Measurements from ENCODE around the gene PTPRM. TPM values are rescaled to one million over a fixed set of nuclear protein-coding genes. Genes with fewer than 3 reads are reported as not detected.

PTPRM gene
- total and polyA plus RNA-seq, 2 of the 4 experiments (the other 2 are of a cell fraction), result 28.3 to 51.2 TPM

GRCh38 chr18:7926526-7926925 lies 359.4 kb downstream of the PTPRM start:
- no peak overlapping the region for H2BK120ac ChIP-seq (ENCODE audit: low read depth, low read length)
- no peak for DNase-seq
- TF ChIP-seq NFE2L2 (IDR thresholded peaks at IDR 0.05; ENCODE audit: low read depth, low read length) (no peak), CTCF (conservative IDR thresholded peaks at IDR 0.05; ENCODE audit: low read depth, low read length) (0 out of 2 replicates have a peak, but pooled peaks have one; percentile 2), USF2 (IDR thresholded peaks at IDR 0.05; ENCODE audit: low read depth, low read length) (no peak), RFX5 (IDR thresholded peaks at IDR 0.05; ENCODE audit: low read depth, low read length) (no peak), POLR2A (IDR thresholded peaks at IDR 0.05; ENCODE audit: low read depth, low read length) (no peak), CEBPB (IDR thresholded peaks at IDR 0.05; ENCODE audit: low read depth, low read length) (no peak), MAFK (IDR thresholded peaks at IDR 0.05; ENCODE audit: low read depth, low read length) (no peak), FOS (IDR thresholded peaks at IDR 0.05; ENCODE audit: low read depth, low read length) (no peak), BHLHE40 (IDR thresholded peaks at IDR 0.05; ENCODE audit: low read depth, low read length) (no peak)
- no peak overlapping the region; the same call in 1 of the 2 replicates for H2AK5ac ChIP-seq (ENCODE audit: low read depth, low read length)
- H3K4me3 ChIP-seq (ENCODE audit: insufficient read depth, low read depth, low read length), result no peak overlapping the region
- no TSS peak for BruUV-seq (replicated peaks)
- H4K91ac ChIP-seq (ENCODE audit: insufficient read depth, low read depth, low read length), result no peak overlapping the region
- H3K23ac ChIP-seq (ENCODE audit: low read depth, low read length), result no peak overlapping the region
- no peak overlapping the region for H3K9ac ChIP-seq (ENCODE audit: low read depth, low read length)
- no peak overlapping the region for H3K4ac ChIP-seq (ENCODE audit: low read depth, low read length)
- in situ Hi-C loops (cut with MboI; ENCODE audit: low sequenced_read_pairs) (no loop called here), dilution Hi-C loops (cut with HindIII; ENCODE audit: low sequenced_read_pairs, unreplicated experiment) (no loop called here), intact Hi-C loops (cut with micrococcal nuclease) (no loop called here)
- no peak overlapping the region for H2BK20ac ChIP-seq (ENCODE audit: low read depth, low read length)
- H2AFZ ChIP-seq (replicated peaks; ENCODE audit: low read length, poor library complexity), result no peak overlapping the region
- peaks cover 11% of the 10 kb centered on the region for H3K4me1 ChIP-seq (ENCODE audit: control insufficient read depth, insufficient read depth, low read length)
- H2BK5ac ChIP-seq (ENCODE audit: low read depth, low read length, poor library complexity, severe bottlenecking), result no peak overlapping the region
- H3K9me1 ChIP-seq (ENCODE audit: insufficient read depth, low read length), result peaks cover 9% of the 10 kb centered on the region
- no peak overlapping the region for H3K4me2 ChIP-seq (ENCODE audit: low read depth, low read length)
- H3K18ac ChIP-seq (ENCODE audit: low read depth, low read length), result no peak overlapping the region
- no CpG with 5 or more reads among the region's 4 CpGs for WGBS, 2 experiments (ENCODE audit: extremely low coverage in 2 of 2, insufficient read length in 1 of 2)
- no peak overlapping the region for H2BK15ac ChIP-seq (ENCODE audit: low read depth, low read length)
- no peak overlapping the region for H4K5ac ChIP-seq (ENCODE audit: low read depth, low read length)
- peaks cover 3 to 14% of the 10 kb centered on the region in 2 experiments; a peak in 3 of 4 replicates for H3K79me1 ChIP-seq (ENCODE audit: low read depth in 1 of 2, low read length in 2 of 2)
- no peak overlapping the region for H3K14ac ChIP-seq (replicated peaks; ENCODE audit: low read depth, low read length)
- peaks cover 3% of the 10 kb centered on the region for H3K36me3 ChIP-seq (ENCODE audit: control insufficient read depth, insufficient read depth, low read length)
- no peak overlapping the region for H4K8ac ChIP-seq (ENCODE audit: low read depth in 2 of 2, low read length in 2 of 2)
- H3K9me3 ChIP-seq (ENCODE audit: control insufficient read depth, insufficient read depth, low read length), result no peaks in the 10 kb centered on the region
- H3K56ac ChIP-seq (ENCODE audit: extremely low read depth, insufficient read depth, low read length), result no peak overlapping the region
- no peak overlapping the region for H2AK9ac ChIP-seq (replicated peaks; ENCODE audit: low read depth, low read length, poor library complexity)
- no peak for ATAC-seq (ENCODE audit: low read depth)
- no peaks in the 10 kb centered on the region for H3K27me3 ChIP-seq (ENCODE audit: control insufficient read depth, insufficient read depth, low read length)
- no peak overlapping the region for H3K27ac ChIP-seq (ENCODE audit: insufficient read depth, low read length)
- ChIA-PET POLR2A (ENCODE audit: unreplicated experiment) (interaction anchor here (0.6 kb wide), 1 partner anchor 222 kb away, joined by 3 read pairs; no protein-coding TSS in a partner anchor), CTCF (interaction anchor here (0.7 to 1.4 kb wide), 3 partner anchors 11 to 137 kb away, joined by 3 read pairs; no protein-coding TSS in a partner anchor)
- no peaks in the 10 kb centered on the region for H4K20me1 ChIP-seq (ENCODE audit: insufficient read depth, low read length)
